ENCODE results near the gene SP2.

Gene SP2

GRCh38 chr17:47871048-47871447 lies 25.0 kb upstream of the SP2 start:
- no peak for DNase-seq

GRCh38 chr17:47872019-47872650 lies 23.9 kb upstream of the SP2 start:
- no peak for DNase-seq

GRCh38 chr17:47872651-47873161 lies 23.3 kb upstream of the SP2 start:
- DNase-seq = no peak

GRCh38 chr17:47873200-47874090 lies 22.6 kb upstream of the SP2 start:
- no peak for DNase-seq

- DNase-seq = no peak
Measured at GRCh38 chr17:47875011-47875985, 20.7 kb upstream of the SP2 start.

- DNase-seq = no peak
Measured at GRCh38 chr17:47877368-47878034, 18.5 kb upstream of the SP2 start.

- DNase-seq = no peak
Measured at GRCh38 chr17:47878203-47879027, 17.6 kb upstream of the SP2 start.

GRCh38 chr17:47879028-47879585 lies 16.9 kb upstream of the SP2 start:
- peak; percentile 55 for DNase-seq

- DNase-seq = no peak
Measured at GRCh38 chr17:47879776-47880454, 16.1 kb upstream of the SP2 start.

- DNase-seq = no peak
Measured at GRCh38 chr17:47882247-47882646, 13.8 kb upstream of the SP2 start.

- no peak for DNase-seq
Measured at GRCh38 chr17:47882695-47883588, 13.1 kb upstream of the SP2 start.

GRCh38 chr17:47883589-47884426 lies 12.2 kb upstream of the SP2 start:
- no peak for DNase-seq

- no peak for DNase-seq
Measured at GRCh38 chr17:47884427-47884740, 11.7 kb upstream of the SP2 start.

- DNase-seq = no peak
Measured at GRCh38 chr17:47884905-47885730, 10.9 kb upstream of the SP2 start.

- no peak for DNase-seq
Measured at GRCh38 chr17:47888293-47888692, 7.7 kb upstream of the SP2 start.

- peak; percentile 73 for DNase-seq
Measured at GRCh38 chr17:47889734-47890529, 6.1 kb upstream of the SP2 start.
